ENCODE data around the gene TOR1A.

DNA sequence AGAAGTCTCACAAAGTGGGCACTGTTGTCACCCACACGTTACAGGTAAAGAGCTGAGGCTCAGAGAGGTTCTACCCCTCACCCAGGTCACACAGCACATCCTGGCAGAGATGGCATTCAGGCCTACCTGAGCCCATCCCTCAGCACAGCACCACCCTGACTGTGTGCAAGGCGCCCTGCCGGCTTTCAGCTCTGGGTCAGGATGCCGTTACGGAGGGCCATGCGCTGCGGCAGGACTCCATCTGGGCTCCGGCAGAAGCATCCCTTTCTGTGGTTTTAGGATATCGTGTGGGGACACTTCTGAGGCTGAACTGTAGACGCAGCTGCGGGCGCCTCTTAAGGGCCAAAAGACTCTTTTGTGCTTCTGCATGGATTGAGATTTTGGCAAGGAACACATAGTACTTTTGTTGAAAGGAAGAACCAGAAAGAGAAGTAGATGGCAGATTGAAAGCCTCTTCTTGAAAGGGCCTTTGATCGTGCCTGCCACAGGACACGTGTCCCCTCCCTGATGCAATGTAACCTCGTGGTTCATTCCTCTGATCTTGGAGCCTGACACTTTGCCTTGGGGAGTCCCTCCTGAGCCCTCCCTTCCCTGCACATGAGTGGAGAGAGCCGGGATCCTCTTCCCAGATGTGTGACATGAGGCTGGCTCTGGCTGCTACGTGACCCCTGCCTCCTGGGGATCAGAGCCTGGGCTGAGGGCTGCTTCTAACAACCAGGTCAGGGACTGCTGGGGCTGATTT, 42.6 kb upstream of the TOR1A start:
- TF ChIP-seq, protein P1, sequence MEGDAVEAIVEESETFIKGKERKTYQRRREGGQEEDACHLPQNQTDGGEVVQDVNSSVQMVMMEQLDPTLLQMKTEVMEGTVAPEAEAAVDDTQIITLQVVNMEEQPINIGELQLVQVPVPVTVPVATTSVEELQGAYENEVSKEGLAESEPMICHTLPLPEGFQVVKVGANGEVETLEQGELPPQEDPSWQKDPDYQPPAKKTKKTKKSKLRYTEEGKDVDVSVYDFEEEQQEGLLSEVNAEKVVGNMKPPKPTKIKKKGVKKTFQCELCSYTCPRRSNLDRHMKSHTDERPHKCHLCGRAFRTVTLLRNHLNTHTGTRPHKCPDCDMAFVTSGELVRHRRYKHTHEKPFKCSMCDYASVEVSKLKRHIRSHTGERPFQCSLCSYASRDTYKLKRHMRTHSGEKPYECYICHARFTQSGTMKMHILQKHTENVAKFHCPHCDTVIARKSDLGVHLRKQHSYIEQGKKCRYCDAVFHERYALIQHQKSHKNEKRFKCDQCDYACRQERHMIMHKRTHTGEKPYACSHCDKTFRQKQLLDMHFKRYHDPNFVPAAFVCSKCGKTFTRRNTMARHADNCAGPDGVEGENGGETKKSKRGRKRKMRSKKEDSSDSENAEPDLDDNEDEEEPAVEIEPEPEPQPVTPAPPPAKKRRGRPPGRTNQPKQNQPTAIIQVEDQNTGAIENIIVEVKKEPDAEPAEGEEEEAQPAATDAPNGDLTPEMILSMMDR (IDR thresholded peaks at IDR 0.05; ENCODE audit: low read depth, low read length, poor library complexity, severe bottlenecking) = no peak
- TF ChIP-seq EZH2phosphoT487 (IDR thresholded peaks at IDR 0.05; ENCODE audit: borderline replicate concordance, low read length) = no peak
